ENCODE data around the gene B3GNT8.
"Not testable (repeated sequence)": the region's sequence is repeated elsewhere in the genome, so short reads cannot be mapped to it uniquely, and the experiment has no call there.

The B3GNT8 gene

DNA sequence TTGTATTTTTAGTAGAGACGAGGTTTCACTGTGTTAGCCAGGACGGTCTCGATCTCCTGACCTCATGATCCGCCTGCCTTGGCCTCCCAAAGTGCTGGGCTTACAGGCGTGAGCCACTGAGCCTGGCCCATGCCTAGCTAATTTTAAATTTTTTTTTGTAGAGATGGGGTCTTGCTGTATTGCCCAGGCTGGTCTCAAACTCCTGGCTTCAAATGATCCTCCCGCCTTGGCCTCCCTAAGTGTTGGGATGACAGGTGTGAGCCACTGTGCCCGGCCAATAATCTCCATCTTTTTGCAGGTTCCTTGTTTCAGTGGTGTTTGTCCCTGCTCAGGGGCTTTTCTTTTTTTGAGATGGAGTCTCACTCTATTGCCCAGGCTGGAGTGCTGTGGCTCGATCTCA, 45.6 kb downstream of the B3GNT8 start:
- not testable (repeated sequence) for DNase-seq

GRCh38 chr19:41377977-41378709, 49.0 kb downstream of the B3GNT8 start:
- DNase-seq = no peak

- DNase-seq = no peak
Measured at GRCh38 chr19:41376998-41377365, 50.2 kb downstream of the B3GNT8 start.

DNA sequence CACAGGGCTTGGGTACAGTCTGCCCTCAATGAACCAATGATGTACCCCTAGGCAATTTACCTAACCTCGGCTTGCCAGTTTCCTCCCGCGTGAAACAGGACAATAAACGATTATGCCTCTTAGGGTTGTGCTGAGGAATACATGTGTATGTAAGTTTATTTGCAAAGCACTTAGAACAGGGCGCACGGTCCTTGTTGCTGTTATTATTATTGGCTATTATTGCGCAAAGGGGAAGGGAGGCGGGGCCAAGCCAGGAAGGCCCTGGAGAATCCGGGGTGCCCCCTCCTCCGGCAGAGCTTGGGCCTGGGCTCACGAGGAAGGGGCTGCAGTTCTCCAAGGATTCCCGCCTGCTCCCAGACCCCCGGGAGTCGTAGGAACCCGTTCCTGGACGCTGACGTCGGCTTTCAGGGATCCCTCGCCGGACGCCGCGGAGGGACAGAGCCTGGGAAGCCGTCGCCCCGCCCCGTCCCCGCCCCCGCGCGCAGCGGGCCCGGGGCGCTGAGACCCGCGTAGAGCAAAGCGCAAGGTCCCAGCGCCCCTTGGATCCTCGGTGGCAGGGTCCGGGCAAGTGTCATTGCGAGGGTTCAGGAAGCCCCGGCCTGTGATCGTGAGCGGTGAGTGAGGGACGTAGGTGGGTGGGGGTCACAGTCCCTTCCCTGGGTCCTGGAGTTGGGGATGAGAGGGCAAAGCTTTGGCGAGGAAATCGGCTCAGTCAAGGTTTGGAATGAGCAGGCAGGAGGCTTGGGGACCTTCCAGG, 50.8 kb downstream of the B3GNT8 start, which contains the start of gene TMEM91:
Gene TMEM91, plus strand, starts transcription at position 293 of the 757 bp plus-strand sequence. CDS start 1,777 bp downstream, outside the sequence.
- DNase-seq = peak; percentile 66
